Measurements from ENCODE around the gene AGR2. TPM values are rescaled to one million over a fixed set of nuclear protein-coding genes. Genes with fewer than 3 reads are reported as not detected.

AGR2 gene
- total RNA-seq, 1 donor from 2014 or later, result 93.0 TPM

DNA sequence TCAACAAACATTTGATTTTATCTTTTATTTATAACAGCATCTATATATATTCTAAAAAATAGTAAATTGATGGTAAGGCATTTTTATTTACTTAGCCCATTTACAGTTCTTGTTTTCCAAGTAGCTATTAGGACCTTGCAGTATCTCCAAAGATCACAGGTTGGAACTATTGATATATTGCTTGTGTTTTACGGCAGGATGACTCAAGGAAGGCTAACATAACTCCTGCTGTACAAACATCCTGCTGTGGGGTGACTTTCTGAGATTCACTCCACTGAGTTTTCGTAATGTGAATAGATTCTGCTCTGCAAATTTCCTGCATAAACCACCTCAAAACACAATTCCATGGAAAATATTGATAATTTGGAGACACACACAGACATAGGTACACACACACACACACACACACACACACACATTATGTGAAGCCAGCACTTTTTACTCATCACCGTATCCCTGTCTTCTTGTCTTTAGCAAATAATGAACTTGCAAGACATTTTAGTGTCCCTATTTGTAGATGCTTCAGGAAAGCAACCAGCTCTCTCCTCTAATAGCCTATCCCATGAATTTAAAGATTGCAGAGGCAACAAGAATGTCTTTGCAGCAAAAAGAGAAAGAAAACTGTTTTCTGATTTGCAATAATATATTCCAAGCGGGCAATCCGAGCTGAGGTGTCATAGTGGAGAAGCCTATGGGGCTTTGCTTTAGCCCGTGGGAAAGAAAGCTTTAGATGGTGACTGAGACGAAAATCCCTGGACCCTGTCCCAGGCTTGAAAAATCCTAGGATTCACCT lies 722 bp downstream of the AGR2 start:
- Histone ChIP-seq H3K27ac (peak overlapping the region; percentile 25), H3K4me3 (peak overlapping the region; percentile 43), H3K27me3 (ENCODE audit: low read depth) (no peaks in the 10 kb centered on the region), H3K4me1 (no peaks in the 10 kb centered on the region), H3K36me3 (no peaks in the 10 kb centered on the region), H3K9me3 (no peaks in the 10 kb centered on the region)
- DNase-seq (no peak), ATAC-seq (peak in 1 of 2 donors; percentile 68)
- intact Hi-C loops (cut with DNase I), result no loop called here
- TF ChIP-seq, protein P1, sequence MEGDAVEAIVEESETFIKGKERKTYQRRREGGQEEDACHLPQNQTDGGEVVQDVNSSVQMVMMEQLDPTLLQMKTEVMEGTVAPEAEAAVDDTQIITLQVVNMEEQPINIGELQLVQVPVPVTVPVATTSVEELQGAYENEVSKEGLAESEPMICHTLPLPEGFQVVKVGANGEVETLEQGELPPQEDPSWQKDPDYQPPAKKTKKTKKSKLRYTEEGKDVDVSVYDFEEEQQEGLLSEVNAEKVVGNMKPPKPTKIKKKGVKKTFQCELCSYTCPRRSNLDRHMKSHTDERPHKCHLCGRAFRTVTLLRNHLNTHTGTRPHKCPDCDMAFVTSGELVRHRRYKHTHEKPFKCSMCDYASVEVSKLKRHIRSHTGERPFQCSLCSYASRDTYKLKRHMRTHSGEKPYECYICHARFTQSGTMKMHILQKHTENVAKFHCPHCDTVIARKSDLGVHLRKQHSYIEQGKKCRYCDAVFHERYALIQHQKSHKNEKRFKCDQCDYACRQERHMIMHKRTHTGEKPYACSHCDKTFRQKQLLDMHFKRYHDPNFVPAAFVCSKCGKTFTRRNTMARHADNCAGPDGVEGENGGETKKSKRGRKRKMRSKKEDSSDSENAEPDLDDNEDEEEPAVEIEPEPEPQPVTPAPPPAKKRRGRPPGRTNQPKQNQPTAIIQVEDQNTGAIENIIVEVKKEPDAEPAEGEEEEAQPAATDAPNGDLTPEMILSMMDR (IDR thresholded peaks at IDR 0.05), result no peak

DNA sequence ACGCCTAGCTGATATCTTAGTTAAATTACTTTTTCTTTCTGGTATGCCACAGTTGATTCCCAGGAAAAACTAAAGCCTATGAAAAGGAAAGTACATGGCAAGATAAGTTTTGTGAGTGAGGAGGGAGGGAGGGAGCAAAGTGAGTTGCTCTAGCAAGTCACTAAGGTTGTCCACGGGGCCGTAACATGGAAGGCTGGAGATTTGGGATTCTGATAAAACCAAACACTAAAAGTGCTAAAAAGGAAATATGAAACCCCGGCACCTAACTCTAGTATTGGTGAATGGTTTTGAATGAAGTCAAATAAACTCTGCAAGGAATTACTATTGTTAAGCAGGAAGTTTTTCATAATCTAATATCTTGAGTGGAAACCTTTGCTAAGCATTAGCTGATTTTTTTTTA lies 1.7 kb downstream of the AGR2 start:
- Histone ChIP-seq H3K27me3 (ENCODE audit: low read depth) (no peaks in the 10 kb centered on the region), H3K4me3 (peak overlapping the region; percentile 43), H3K36me3 (no peaks in the 10 kb centered on the region), H3K4me1 (no peaks in the 10 kb centered on the region), H3K9me3 (no peaks in the 10 kb centered on the region), H3K27ac (no peak overlapping the region)
- intact Hi-C loops (cut with DNase I), result no loop called here
- TF ChIP-seq, protein P1 (IDR thresholded peaks at IDR 0.05), result no peak
- ATAC-seq (no peak), DNase-seq (no peak)

DNA sequence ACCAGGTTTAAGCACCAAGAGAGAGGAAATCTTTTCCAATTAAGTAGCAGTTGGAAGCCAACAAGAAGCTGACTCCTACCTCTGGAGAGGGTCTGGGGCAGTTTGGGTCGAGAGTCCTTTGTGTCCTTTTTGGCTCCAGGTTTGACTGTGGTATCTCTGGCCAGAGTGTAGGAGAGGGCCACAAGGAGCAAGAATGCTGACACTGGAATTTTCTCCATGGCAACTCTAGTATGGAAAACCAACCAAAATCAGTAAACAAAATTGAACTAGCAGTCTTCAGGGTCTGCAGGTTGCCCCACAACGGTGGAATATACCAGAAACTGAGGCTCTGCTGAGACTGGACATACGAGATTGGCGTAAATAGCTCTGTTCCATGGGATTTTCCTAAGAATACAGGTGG lies 3.2 kb downstream of the AGR2 start:
- Histone ChIP-seq H3K4me1 (no peaks in the 10 kb centered on the region), H3K36me3 (no peaks in the 10 kb centered on the region), H3K27ac (no peak overlapping the region), H3K4me3 (no peak overlapping the region), H3K9me3 (no peaks in the 10 kb centered on the region), H3K27me3 (ENCODE audit: low read depth) (no peaks in the 10 kb centered on the region)
- ATAC-seq (no peak), DNase-seq (no peak)
- TF ChIP-seq, protein P1 (IDR thresholded peaks at IDR 0.05), result no peak
- intact Hi-C loops (cut with DNase I), result no loop called here

DNA sequence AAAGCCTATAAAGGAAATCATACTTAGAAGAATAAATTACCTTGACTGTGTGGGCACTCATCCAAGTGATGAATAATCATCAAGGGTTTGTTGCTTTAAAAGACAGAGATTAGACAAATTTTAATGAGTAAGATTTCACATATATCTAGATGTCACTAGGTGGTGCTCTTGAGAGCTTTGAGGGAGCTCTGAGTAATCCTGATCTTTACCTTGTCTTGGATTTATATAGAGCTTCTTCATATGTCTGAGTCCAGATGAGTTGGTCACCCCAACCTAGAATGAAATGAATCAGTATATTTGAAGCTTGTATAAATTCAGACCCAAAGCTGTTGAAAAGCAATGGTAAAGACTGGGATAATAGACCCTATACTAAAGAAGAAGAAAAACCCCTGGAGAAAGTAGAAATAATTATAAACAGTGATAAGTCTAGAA lies 3.7 kb downstream of the AGR2 start:
- no peaks in the 10 kb centered on the region for H3K9me3 ChIP-seq
- intact Hi-C loops (cut with DNase I), result no loop called here
- no peak overlapping the region for H3K4me3 ChIP-seq
- H3K27ac ChIP-seq, result no peak overlapping the region
- H3K27me3 ChIP-seq (ENCODE audit: low read depth), result no peaks in the 10 kb centered on the region
- no peaks in the 10 kb centered on the region for H3K36me3 ChIP-seq
- TF ChIP-seq, protein P1 (IDR thresholded peaks at IDR 0.05), result peak; percentile 31
- no peaks in the 10 kb centered on the region for H3K4me1 ChIP-seq
- ATAC-seq (peak in 1 of 2 donors; percentile 56), DNase-seq (no peak)

DNA sequence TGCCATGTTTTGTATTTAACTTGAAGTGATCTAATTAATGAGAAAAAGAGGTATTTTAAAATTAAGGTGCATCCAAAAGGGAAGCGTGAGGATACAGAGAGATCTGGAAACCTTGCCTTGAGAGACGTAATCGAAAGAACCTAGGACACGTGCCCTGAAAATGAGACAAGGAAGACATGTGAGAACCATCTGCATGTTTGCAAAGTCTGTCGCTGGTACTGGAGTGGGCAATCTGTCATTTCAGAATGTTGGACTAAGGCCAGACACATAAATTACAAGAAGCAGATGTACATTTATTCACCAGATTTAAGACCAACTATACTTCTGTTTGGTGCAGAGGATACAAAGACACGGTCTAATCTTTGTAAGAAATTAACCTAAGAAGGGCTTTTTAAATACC lies 9.2 kb downstream of the AGR2 start:
- peaks cover 4% of the 10 kb centered on the region for H3K36me3 ChIP-seq
- no peaks in the 10 kb centered on the region for H3K4me1 ChIP-seq
- H3K4me3 ChIP-seq, result no peak overlapping the region
- no peaks in the 10 kb centered on the region for H3K9me3 ChIP-seq
- H3K27ac ChIP-seq, result no peak overlapping the region
- H3K27me3 ChIP-seq (ENCODE audit: low read depth), result no peaks in the 10 kb centered on the region
- DNase-seq, result no peak
- intact Hi-C loops (cut with DNase I), result no loop called here
- TF ChIP-seq, protein P1 (IDR thresholded peaks at IDR 0.05), result no peak
- ATAC-seq, result no peak

Data from lower lobe of right lung (tissue), 2 donors.